ENCODE data around the gene SMU1. TPM values are rescaled to one million over a fixed set of nuclear protein-coding genes. Genes with fewer than 3 reads are reported as not detected.

SMU1 gene
- total and polyA plus RNA-seq, 2 of the 13 experiments (the other 11 are each of a cell fraction or from before 2014, with no cell fraction given), result 12.9 to 36.6 TPM

- H3K9ac ChIP-seq (ENCODE audit: insufficient read depth, low read depth, low read length), result no peak overlapping the region
- no peak for DNase-seq (ENCODE audit: low spot score)
- no peaks in the 10 kb centered on the region for H3K9me3 ChIP-seq (ENCODE audit: low read length)
- TF ChIP-seq, protein P1, sequence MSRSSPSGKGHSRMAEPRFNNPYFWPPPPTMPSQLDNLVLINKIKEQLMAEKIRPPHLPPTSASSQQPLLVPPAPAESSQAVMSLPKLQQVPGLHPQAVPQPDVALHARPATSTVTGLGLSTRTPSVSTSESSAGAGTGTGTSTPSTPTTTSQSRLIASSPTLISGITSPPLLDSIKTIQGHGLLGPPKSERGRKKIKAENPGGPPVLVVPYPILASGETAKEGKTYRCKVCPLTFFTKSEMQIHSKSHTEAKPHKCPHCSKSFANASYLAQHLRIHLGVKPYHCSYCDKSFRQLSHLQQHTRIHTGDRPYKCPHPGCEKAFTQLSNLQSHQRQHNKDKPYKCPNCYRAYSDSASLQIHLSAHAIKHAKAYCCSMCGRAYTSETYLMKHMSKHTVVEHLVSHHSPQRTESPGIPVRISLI (CRISPR knock-in tag; IDR thresholded peaks at IDR 0.05; ENCODE audit: borderline replicate concordance), result no peak
- 0 out of 2 replicates have a peak, but pooled peaks have one; percentile 4 for TF ChIP-seq PHF21A (CRISPR knock-in tag; IDR thresholded peaks at IDR 0.05)
- H2AFZ ChIP-seq (ENCODE audit: low read length), result no peak overlapping the region
- in situ Hi-C loops (cut with HindIII; ENCODE audit: extremely low pct_ligation_motif_present, low pct_unique_long_range_greater_than_20kb) (loop anchor here (5.0 kb wide), 1 partner anchor 145 kb away; no protein-coding TSS in a partner anchor), intact Hi-C loops (cut with micrococcal nuclease; ENCODE audit: unreplicated experiment) (no loop called here)
- no peak overlapping the region for H3K4me3 ChIP-seq (replicated peaks in 1 of 3; ENCODE audit: insufficient read depth in 1 of 3, low read depth in 2 of 3, low read length in 3 of 3)
- ChIA-PET POLR2A (no interaction called here), CTCF (ENCODE audit: low intra/inter-chr PET ratio, low total read pairs) (interaction anchor here (3.2 to 3.4 kb wide), 2 partner anchors 88 to 142 kb away, joined by 13 to 80 read pairs; no protein-coding TSS in a partner anchor)
- no peaks in the 10 kb centered on the region for H4K20me1 ChIP-seq (ENCODE audit: insufficient read depth, low read length)
- H3K4me2 ChIP-seq (ENCODE audit: low read depth, low read length), result peak overlapping the region; percentile 74
- H3K27ac ChIP-seq (ENCODE audit: extremely low read length, insufficient read depth, low read length), result no peak overlapping the region
- H3K27me3 ChIP-seq (ENCODE audit: control insufficient read depth in 1 of 2, insufficient read depth in 2 of 2, low read length in 2 of 2), result no peaks in the 10 kb centered on the region
- no TSS peak for BruUV-seq (replicated peaks)
- H3K36me3 ChIP-seq (replicated peaks in 1 of 2; ENCODE audit: control insufficient read depth in 1 of 2, insufficient read depth in 2 of 2, low read length in 2 of 2), result no peaks in the 10 kb centered on the region
- H3K4me1 ChIP-seq (ENCODE audit: insufficient read depth, low read length), result peaks cover 27% of the 10 kb centered on the region
- FAIRE-seq, result no peak
- ATAC-seq, result no peak
- no peaks in the 10 kb centered on the region for H3K79me2 ChIP-seq (ENCODE audit: insufficient read depth, low read length)
- 16% methylated on average over 8 of the region's 8 CpGs for WGBS (ENCODE audit: low lambda C conversion rate)
Observed at GRCh38 chr9:33082538-33083326, 6.3 kb upstream of the SMU1 start.

DNA sequence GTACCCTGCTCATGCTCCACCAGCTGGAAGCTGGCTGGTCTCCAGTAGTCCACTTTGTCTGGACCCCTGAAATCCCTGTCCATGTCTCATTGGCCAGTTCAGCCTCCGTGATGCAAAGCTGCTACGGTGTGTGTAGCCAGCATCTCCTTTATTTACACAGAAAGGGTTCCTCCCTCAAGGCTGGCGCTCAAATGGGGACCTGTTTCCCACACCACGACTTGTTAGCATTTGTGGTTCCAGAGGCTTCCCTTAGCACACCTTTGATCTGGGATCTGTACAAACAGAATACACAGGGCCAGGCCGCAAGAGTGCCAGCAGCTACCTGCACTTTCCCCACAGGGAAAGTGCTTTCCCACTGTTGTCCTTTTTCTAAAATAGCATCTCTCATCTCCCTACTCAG lies 5.7 kb upstream of the SMU1 start:
- 0% methylated on average over 4 of the region's 5 CpGs for WGBS (ENCODE audit: low lambda C conversion rate)
- no peaks in the 10 kb centered on the region for H4K20me1 ChIP-seq (ENCODE audit: insufficient read depth, low read length)
- no peak overlapping the region for H3K9ac ChIP-seq (ENCODE audit: insufficient read depth, low read depth, low read length)
- no peak overlapping the region for H3K27ac ChIP-seq (ENCODE audit: extremely low read length, insufficient read depth, low read length)
- ATAC-seq (peak; percentile 84), FAIRE-seq (peak; percentile 77), DNase-seq (ENCODE audit: low spot score) (peak; percentile 81)
- no peak overlapping the region for H2AFZ ChIP-seq (ENCODE audit: low read length)
- in situ Hi-C loops (cut with HindIII; ENCODE audit: extremely low pct_ligation_motif_present, low pct_unique_long_range_greater_than_20kb) (loop anchor here (5.0 kb wide), 1 partner anchor 145 kb away; no protein-coding TSS in a partner anchor), intact Hi-C loops (cut with micrococcal nuclease; ENCODE audit: unreplicated experiment) (no loop called here)
- H3K27me3 ChIP-seq (ENCODE audit: control insufficient read depth in 1 of 2, insufficient read depth in 2 of 2, low read length in 2 of 2), result no peaks in the 10 kb centered on the region
- POLR2A ChIA-PET, result no interaction called here
- H3K4me1 ChIP-seq (ENCODE audit: insufficient read depth, low read length), result peaks cover 32% of the 10 kb centered on the region
- no peak overlapping the region; a peak in 1 of 6 replicates for H3K4me3 ChIP-seq (replicated peaks in 1 of 3; ENCODE audit: insufficient read depth in 1 of 3, low read depth in 2 of 3, low read length in 3 of 3)
- CTCF ChIA-PET (ENCODE audit: low intra/inter-chr PET ratio, low total read pairs), result interaction anchor here (3.2 to 3.4 kb wide), 2 partner anchors 89 to 143 kb away, joined by 13 to 80 read pairs; no protein-coding TSS in a partner anchor
- BruUV-seq (replicated peaks), result no TSS peak
- no peaks in the 10 kb centered on the region for H3K79me2 ChIP-seq (ENCODE audit: insufficient read depth, low read length)
- H3K4me2 ChIP-seq (ENCODE audit: low read depth, low read length), result peak overlapping the region; percentile 74
- H3K36me3 ChIP-seq (replicated peaks in 1 of 2; ENCODE audit: control insufficient read depth in 1 of 2, insufficient read depth in 2 of 2, low read length in 2 of 2), result no peaks in the 10 kb centered on the region
- no peaks in the 10 kb centered on the region for H3K9me3 ChIP-seq (ENCODE audit: low read length)
- TF ChIP-seq KDM1A (CRISPR knock-in tag; IDR thresholded peaks at IDR 0.05) (peak; percentile 31; the same call in 1 of the 2 replicates), SOX13 (IDR thresholded peaks at IDR 0.05) (no peak), SOX13 (CRISPR knock-in tag; conservative IDR thresholded peaks at IDR 0.05 in 1 of 2, IDR thresholded peaks at IDR 0.05 in 1 of 2) (0 out of 4 replicates have a peak, but pooled peaks of 1 of the 2 experiments have one; percentile 35), NCOA2 (CRISPR knock-in tag; IDR thresholded peaks at IDR 0.05) (0 out of 2 replicates have a peak, but pooled peaks have one; percentile 16), EP300 (IDR thresholded peaks at IDR 0.05; ENCODE audit: low read depth in 2 of 2, low read length in 2 of 2) (peak in 1 of 2 experiments; percentile 42; a peak in 1 of 4 replicates), EP300 (CRISPR knock-in tag; IDR thresholded peaks at IDR 0.05; ENCODE audit: borderline replicate concordance) (no peak), ZEB1 (IDR thresholded peaks at IDR 0.05; ENCODE audit: insufficient replicate concordance, low read depth) (peak; percentile 63)
- TF ChIP-seq, protein P2, sequence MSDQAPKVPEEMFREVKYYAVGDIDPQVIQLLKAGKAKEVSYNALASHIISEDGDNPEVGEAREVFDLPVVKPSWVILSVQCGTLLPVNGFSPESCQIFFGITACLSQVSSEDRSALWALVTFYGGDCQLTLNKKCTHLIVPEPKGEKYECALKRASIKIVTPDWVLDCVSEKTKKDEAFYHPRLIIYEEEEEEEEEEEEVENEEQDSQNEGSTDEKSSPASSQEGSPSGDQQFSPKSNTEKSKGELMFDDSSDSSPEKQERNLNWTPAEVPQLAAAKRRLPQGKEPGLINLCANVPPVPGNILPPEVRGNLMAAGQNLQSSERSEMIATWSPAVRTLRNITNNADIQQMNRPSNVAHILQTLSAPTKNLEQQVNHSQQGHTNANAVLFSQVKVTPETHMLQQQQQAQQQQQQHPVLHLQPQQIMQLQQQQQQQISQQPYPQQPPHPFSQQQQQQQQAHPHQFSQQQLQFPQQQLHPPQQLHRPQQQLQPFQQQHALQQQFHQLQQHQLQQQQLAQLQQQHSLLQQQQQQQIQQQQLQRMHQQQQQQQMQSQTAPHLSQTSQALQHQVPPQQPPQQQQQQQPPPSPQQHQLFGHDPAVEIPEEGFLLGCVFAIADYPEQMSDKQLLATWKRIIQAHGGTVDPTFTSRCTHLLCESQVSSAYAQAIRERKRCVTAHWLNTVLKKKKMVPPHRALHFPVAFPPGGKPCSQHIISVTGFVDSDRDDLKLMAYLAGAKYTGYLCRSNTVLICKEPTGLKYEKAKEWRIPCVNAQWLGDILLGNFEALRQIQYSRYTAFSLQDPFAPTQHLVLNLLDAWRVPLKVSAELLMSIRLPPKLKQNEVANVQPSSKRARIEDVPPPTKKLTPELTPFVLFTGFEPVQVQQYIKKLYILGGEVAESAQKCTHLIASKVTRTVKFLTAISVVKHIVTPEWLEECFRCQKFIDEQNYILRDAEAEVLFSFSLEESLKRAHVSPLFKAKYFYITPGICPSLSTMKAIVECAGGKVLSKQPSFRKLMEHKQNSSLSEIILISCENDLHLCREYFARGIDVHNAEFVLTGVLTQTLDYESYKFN (CRISPR knock-in tag; conservative IDR thresholded peaks at IDR 0.05), result 0 out of 2 replicates have a peak, but pooled peaks have one; percentile 14
